Psoas muscle (tissue), 8 donors: ENCODE results near the gene CCDC51. TPM values are rescaled to one million over a fixed set of nuclear protein-coding genes. Genes with fewer than 3 reads are reported as not detected.

Source experiments
- ATAC-seq, 4 donors: fragments of 200-7000 bp; cut with Tn5 transposase; one replicate each; pipeline ENCODE4 v1.9.1; 2020; ENCODE audit warnings: moderate library complexity in 3 of 4, mild to moderate bottlenecking in 2 of 4
- DNase-seq, 2 donors: peaks; one replicate each; pipeline ENCODE4 v3.0.0-alpha.2; 2020
- H3K27ac ChIP-seq: fragments of 200-600 bp; one replicate; pipeline ENCODE4 v1.8.0; 2022
- H3K27me3 ChIP-seq, 3 donors: fragments of 200-600 bp in 1 of 3; one replicate each; pipeline versions ENCODE4 v1.6.1 to v1.8.0; 2013 to 2022; ENCODE audit warnings: low read length in 2 of 3, mild to moderate bottlenecking in 2 of 3, moderate library complexity in 1 of 3; ENCODE audit not compliant: insufficient read depth in 3 of 3
- H3K36me3 ChIP-seq, 2 donors: fragments of 200-600 bp in 1 of 2; one replicate each; pipeline versions ENCODE4 v1.6.1 to v1.8.0; 2013 to 2022; ENCODE audit warnings: low read depth in 1 of 2, mild to moderate bottlenecking in 1 of 2, moderate library complexity in 1 of 2; ENCODE audit not compliant: insufficient read depth in 1 of 2
- H3K4me1 ChIP-seq: fragments of 200-600 bp; one replicate; pipeline ENCODE4 v1.8.0; 2022
- H3K4me3 ChIP-seq: fragments of 200-600 bp; one replicate; pipeline ENCODE4 v1.8.0; 2022; ENCODE audit warnings: mild to moderate bottlenecking
- H3K9me3 ChIP-seq: fragments of 200-600 bp; one replicate; pipeline ENCODE4 v1.8.0; 2022
- CTCF ChIP-seq: fragments of 200-600 bp; IDR thresholded peaks from one replicate; pipeline ENCODE4 v1.8.0; 2022; ENCODE audit warnings: antibody characterized with exemption
- WGBS, 3 donors: extraction: QIAGEN DNeasy Blood & Tissue Kit; methylation state at CpG; one replicate each; pipeline versions ENCODE4 v1.1.6 to v1.1.7; 2013; 5-methylcytosine and 5-hydroxymethylcytosine counted together
- intact Hi-C, 2 donors: fragments of 100-400 bp; cut with DNase I; formaldehyde crosslinking; loops; one replicate each; pipeline versions ENCODE4 v1.11.0 to v1.14.2; 2022
- polyA plus RNA-seq, 3 donors: library from polyadenylated mRNA; stranded (reverse); fragments of 200-250 nt; gene quantifications; one replicate each; pipeline ENCODE4 v1.2.3, GENCODE V29; 2013
- total RNA-seq, 4 donors: library from RNA; stranded (reverse); fragmentation: NEBNext Ultra II Directional in 2 of 4; extraction: Animal tissue kit (Norgen Biotek cat#: 25700) in 2 of 4; gene quantifications; one replicate each; pipeline versions ENCODE4 v1.2.1 to v1.2.4, GENCODE V29; 2021 to 2023
- donor health status: healthy with polysubstance abuse.
- donor health status: DM: no; HTN: no; CAD: no; lungs with moderate emphysema.
- donor health status: Bipolar disorder and iron deficiency.
- donor health status: healthy.
- donor health status: DM: yes; HTN: yes; CAD: no.
- donor health status: DM: no; HTN: no; CAD: no.
- donor health status: DM: no; HTN: no; CAD: no.
- donor health status: DM: yes; HTN: yes; CAD: no.

CCDC51 gene
- total and polyA plus RNA-seq, 7 donors: 5.3 to 19.6 (median 7.7) TPM

- intact Hi-C loops: no loop called here
- Histone ChIP-seq H3K4me1 (no peaks in the 10 kb centered on the region), H3K9me3 (peaks cover 11% of the 10 kb centered on the region), H3K36me3 (no peaks in the 10 kb centered on the region), H3K27ac (no peak overlapping the region), H3K4me3 (no peak overlapping the region), H3K27me3 (no peaks in the 10 kb centered on the region)
- 63 to 73% (median 64%) methylated on average over 2 of the region's 2 CpGs for WGBS, 3 donors
- no peak for TF ChIP-seq CTCF
- no peak for ATAC-seq
- no peak for DNase-seq
These were observed 51.0 kb downstream of the CCDC51 start for GRCh38 chr3:48388966-48389365.

GRCh38 chr3:48387634-48388033 is 52.3 kb downstream of the CCDC51 start:
- H3K9me3 ChIP-seq: peaks cover 11% of the 10 kb centered on the region
- ATAC-seq (no peak), DNase-seq (no peak)
- no peaks in the 10 kb centered on the region for H3K36me3 ChIP-seq
- intact Hi-C loops: no loop called here
- no peak for TF ChIP-seq CTCF
- H3K27ac ChIP-seq: no peak overlapping the region
- H3K4me1 ChIP-seq: no peaks in the 10 kb centered on the region
- H3K4me3 ChIP-seq: no peak overlapping the region
- no peaks in the 10 kb centered on the region for H3K27me3 ChIP-seq

Other genes with a start within 250 kb of the CCDC51 start
- under 1 TPM in 1 of 4 donors, not detected in 3; 0.49 TPM for gene CAMP, start 216.6 kb downstream of the CCDC51 start, total RNA-seq
- under 1 TPM in 1 of 3 donors, not detected in 2; 0.09 TPM for gene CAMP, start 216.6 kb downstream of the CCDC51 start, polyA plus RNA-seq
- 1 to 10 TPM; 1.3 to 8.1 (median 3.2) TPM for gene ZNF589, start 199.0 kb downstream of the CCDC51 start, total RNA-seq
- 1 to 10 TPM; 2.3 to 9.4 (median 2.6) TPM for gene ZNF589, start 199.0 kb downstream of the CCDC51 start, polyA plus RNA-seq
- gene NME6, start 138.8 kb downstream of the CCDC51 start, total RNA-seq: 10 to 100 TPM; 15.7 to 22.9 (median 20.6) TPM
- gene NME6, start 138.8 kb downstream of the CCDC51 start, polyA plus RNA-seq: 10 to 100 TPM; 21.7 to 28.8 (median 26.3) TPM
- not detected for gene SPINK8, start 106.5 kb downstream of the CCDC51 start, total RNA-seq
- gene SPINK8, start 106.5 kb downstream of the CCDC51 start, polyA plus RNA-seq: not detected
- gene FBXW12, start 67.9 kb downstream of the CCDC51 start, total RNA-seq: not detected
- under 1 TPM in 1 of 3 donors, not detected in 2; 0.01 TPM for gene FBXW12, start 67.9 kb downstream of the CCDC51 start, polyA plus RNA-seq
- gene PLXNB1, start 10.0 kb downstream of the CCDC51 start, total RNA-seq: 1 to 10 TPM; 2.5 to 3.9 (median 2.8) TPM
- 1 to 10 TPM; 2.3 to 6.1 (median 2.5) TPM for gene PLXNB1, start 10.0 kb downstream of the CCDC51 start, polyA plus RNA-seq
- 100 to 1,000 TPM; 156 to 218 (median 185) TPM for gene TMA7, start 138 bp upstream of the CCDC51 start, total RNA-seq
- 100 to 1,000 TPM; 295 to 342 (median 332) TPM for gene TMA7, start 138 bp upstream of the CCDC51 start, polyA plus RNA-seq
- 1 to 10 TPM; 4.4 to 5.6 (median 5.2) TPM for gene ATRIP, start 6.6 kb upstream of the CCDC51 start, total RNA-seq
- 1 to 10 TPM; 3.7 to 4.5 (median 3.9) TPM for gene ATRIP, start 6.6 kb upstream of the CCDC51 start, polyA plus RNA-seq
- 10 to 100 TPM; 23.9 to 34.7 (median 28.7) TPM for gene SHISA5, start 64.1 kb upstream of the CCDC51 start, total RNA-seq
- gene SHISA5, start 64.1 kb upstream of the CCDC51 start, polyA plus RNA-seq: 10 to 100 TPM; 16.9 to 24.3 (median 23.1) TPM
- gene PFKFB4, start 116.7 kb upstream of the CCDC51 start, total RNA-seq: 1 to 10 TPM in 3 of 4 donors, under 1 TPM in 1; 0.95 to 4.1 (median 1.6) TPM
- gene PFKFB4, start 116.7 kb upstream of the CCDC51 start, polyA plus RNA-seq: 1 to 10 TPM in 1 of 3 donors, under 1 TPM in 2; 0.25 to 2.1 (median 0.59) TPM
- under 1 TPM in 1 of 4 donors, not detected in 3; 0.32 TPM for gene UCN2, start 123.7 kb upstream of the CCDC51 start, total RNA-seq
- gene UCN2, start 123.7 kb upstream of the CCDC51 start, polyA plus RNA-seq: under 1 TPM in 2 of 3 donors, not detected in 1; 0.12 to 0.17 TPM
- gene COL7A1, start 155.2 kb upstream of the CCDC51 start, total RNA-seq: 10 to 100 TPM in 1 of 4 donors, 1 to 10 TPM in 3; 5.1 to 22.2 (median 5.8) TPM
- gene COL7A1, start 155.2 kb upstream of the CCDC51 start, polyA plus RNA-seq: 1 to 10 TPM; 1.6 to 3.5 (median 2.7) TPM
- gene UQCRC1, start 169.5 kb upstream of the CCDC51 start, total RNA-seq: 100 to 1,000 TPM; 466 to 704 (median 587) TPM
- 100 to 1,000 TPM; 499 to 719 (median 685) TPM for gene UQCRC1, start 169.5 kb upstream of the CCDC51 start, polyA plus RNA-seq
- gene TMEM89, start 181.7 kb upstream of the CCDC51 start, total RNA-seq: not detected
- gene TMEM89, start 181.7 kb upstream of the CCDC51 start, polyA plus RNA-seq: not detected
- gene SLC26A6, start 195.3 kb upstream of the CCDC51 start, total RNA-seq: 10 to 100 TPM in 1 of 4 donors, 1 to 10 TPM in 3; 5.6 to 13.0 (median 6.6) TPM
- 10 to 100 TPM in 1 of 3 donors, 1 to 10 TPM in 2; 4.5 to 10.5 (median 6.0) TPM for gene SLC26A6, start 195.3 kb upstream of the CCDC51 start, polyA plus RNA-seq
- under 1 TPM; 0.04 to 0.19 (median 0.09) TPM for gene CELSR3, start 222.8 kb upstream of the CCDC51 start, total RNA-seq
- under 1 TPM; 0.06 to 0.21 (median 0.16) TPM for gene CELSR3, start 222.8 kb upstream of the CCDC51 start, polyA plus RNA-seq
- gene NCKIPSD, start 245.8 kb upstream of the CCDC51 start, total RNA-seq: 1 to 10 TPM; 5.9 to 8.6 (median 7.5) TPM
- gene NCKIPSD, start 245.8 kb upstream of the CCDC51 start, polyA plus RNA-seq: 1 to 10 TPM; 5.9 to 7.0 (median 6.0) TPM